Stimulated activated memory B cell treated with anti-CD40 and anti-IgM and Interleukin-4, amounts not matched to agents 10 μg/mL and 1 μg/mL and 100 μg/mL, for 72 hours (primary cell): ENCODE measurements around the gene TOR2A.
A peak's percentile ranks its signal among the peaks of the same experiment; 100 is the strongest.

Experiments used
- ATAC-seq: fragments of 150-1000 bp; cut with Tn5 transposase; 2 replicates; pipeline ENCODE4 v1.10.0; 2021
- H3K27ac Mint-ChIP-seq: one replicate; pipeline ENCODE4 v1.8.0; 2022; ENCODE audit warnings: mild to moderate bottlenecking, mixed read lengths
- H3K27me3 Mint-ChIP-seq: one replicate; pipeline ENCODE4 v1.8.0; 2022; ENCODE audit warnings: mixed read lengths
- H3K36me3 Mint-ChIP-seq: one replicate; pipeline ENCODE4 v1.8.0; 2022; ENCODE audit warnings: mixed read lengths
- H3K4me1 Mint-ChIP-seq: one replicate; pipeline ENCODE4 v1.8.0; 2022; ENCODE audit warnings: mixed read lengths
- H3K4me3 Mint-ChIP-seq: one replicate; pipeline ENCODE4 v1.8.0; 2022; ENCODE audit warnings: mild to moderate bottlenecking, moderate library complexity, mixed read lengths
- H3K9me3 Mint-ChIP-seq: one replicate; pipeline ENCODE4 v1.8.0; 2022; ENCODE audit warnings: mixed read lengths

The TOR2A gene

GRCh38 chr9:127721391-127721821 is 13.7 kb downstream of the TOR2A start:
- Mint-ChIP-seq H3K4me1 (peaks cover under 1% of the 10 kb centered on the region), H3K36me3 (no peaks in the 10 kb centered on the region), H3K4me3 (no peak overlapping the region), H3K9me3 (no peaks in the 10 kb centered on the region), H3K27me3 (peaks cover 9% of the 10 kb centered on the region), H3K27ac (no peak overlapping the region)
- no peak for ATAC-seq

- Mint-ChIP-seq H3K4me3 (no peak overlapping the region), H3K27ac (no peak overlapping the region), H3K36me3 (no peaks in the 10 kb centered on the region), H3K27me3 (peaks cover 9% of the 10 kb centered on the region), H3K9me3 (no peaks in the 10 kb centered on the region), H3K4me1 (peaks cover 6% of the 10 kb centered on the region)
- ATAC-seq, result no peak
These were observed 14.2 kb downstream of the TOR2A start for GRCh38 chr9:127720865-127721227.

GRCh38 chr9:127720031-127720864 is 14.8 kb downstream of the TOR2A start:
- Mint-ChIP-seq H3K27ac (no peak overlapping the region), H3K4me3 (no peak overlapping the region), H3K4me1 (peaks cover 12% of the 10 kb centered on the region), H3K9me3 (no peaks in the 10 kb centered on the region), H3K36me3 (no peaks in the 10 kb centered on the region), H3K27me3 (peaks cover 9% of the 10 kb centered on the region)
- no peak for ATAC-seq

GRCh38 chr9:127717766-127718165 is 17.3 kb downstream of the TOR2A start:
- Mint-ChIP-seq H3K36me3 (no peaks in the 10 kb centered on the region), H3K27me3 (no peaks in the 10 kb centered on the region), H3K27ac (no peak overlapping the region), H3K4me1 (peaks cover 19% of the 10 kb centered on the region), H3K4me3 (no peak overlapping the region), H3K9me3 (no peaks in the 10 kb centered on the region)
- ATAC-seq, result no peak

- no peak for ATAC-seq
- Mint-ChIP-seq H3K36me3 (peaks cover 1% of the 10 kb centered on the region), H3K27me3 (no peaks in the 10 kb centered on the region), H3K4me1 (peaks cover 24% of the 10 kb centered on the region), H3K9me3 (no peaks in the 10 kb centered on the region), H3K27ac (peak overlapping the region; percentile 82), H3K4me3 (peak overlapping the region; percentile 91)
These were observed 18.7 kb downstream of the TOR2A start for GRCh38 chr9:127716412-127716811.

GRCh38 chr9:127715470-127716337 is 19.4 kb downstream of the TOR2A start, which contains the start of the genes PTRH1 and TTC16:
Gene PTRH1, minus strand, starts transcription at chr9:127715663. Its CDS starts 24 bp downstream, at chr9:127715639.
Gene TTC16, plus strand, starts transcription at chr9:127716079. Its CDS starts 67 bp downstream, at chr9:127716146.
- H3K36me3 Mint-ChIP-seq, result peaks cover 5% of the 10 kb centered on the region

GRCh38 chr9:127714951-127715469 is 20.1 kb downstream of the TOR2A start:
- peak overlapping the region; percentile 91 for H3K4me3 Mint-ChIP-seq
- ATAC-seq, result peak; percentile 1

More at GRCh38 chr9:127715470-127716337, 19.4 kb downstream of the TOR2A start, which contains the start of the genes PTRH1 and TTC16:
- H3K27me3 Mint-ChIP-seq, result no peaks in the 10 kb centered on the region
- peak; percentile 98 for ATAC-seq
- H3K4me3 Mint-ChIP-seq, result peak within 1 kb of the TSS; percentile 91
- H3K27ac Mint-ChIP-seq, result peak within 1 kb of the TSS; percentile 82
- no peaks in the 10 kb centered on the region for H3K9me3 Mint-ChIP-seq
- H3K4me1 Mint-ChIP-seq, result peaks cover 31% of the 10 kb centered on the region

GRCh38 chr9:127714020-127714750 is 20.9 kb downstream of the TOR2A start:
- no peak for ATAC-seq
- H3K27me3 Mint-ChIP-seq, result no peaks in the 10 kb centered on the region
- H3K36me3 Mint-ChIP-seq, result peaks cover 5% of the 10 kb centered on the region
- no peaks in the 10 kb centered on the region for H3K9me3 Mint-ChIP-seq
- peak overlapping the region; percentile 91 for H3K4me3 Mint-ChIP-seq
- peak overlapping the region; percentile 82 for H3K27ac Mint-ChIP-seq
- peaks cover 38% of the 10 kb centered on the region for H3K4me1 Mint-ChIP-seq

More at GRCh38 chr9:127714951-127715469, 20.1 kb downstream of the TOR2A start:
- H3K27me3 Mint-ChIP-seq, result no peaks in the 10 kb centered on the region
- peaks cover 5% of the 10 kb centered on the region for H3K36me3 Mint-ChIP-seq
- H3K27ac Mint-ChIP-seq, result peak overlapping the region; percentile 82
- peaks cover 38% of the 10 kb centered on the region for H3K4me1 Mint-ChIP-seq
- no peaks in the 10 kb centered on the region for H3K9me3 Mint-ChIP-seq

- H3K36me3 Mint-ChIP-seq, result peaks cover 11% of the 10 kb centered on the region
- ATAC-seq, result no peak
- no peak overlapping the region for H3K27ac Mint-ChIP-seq
- H3K4me3 Mint-ChIP-seq, result no peak overlapping the region
- no peaks in the 10 kb centered on the region for H3K27me3 Mint-ChIP-seq
- no peaks in the 10 kb centered on the region for H3K9me3 Mint-ChIP-seq
- H3K4me1 Mint-ChIP-seq, result peaks cover 39% of the 10 kb centered on the region
These were observed 22.2 kb downstream of the TOR2A start for GRCh38 chr9:127712867-127713266.

- no peaks in the 10 kb centered on the region for H3K9me3 Mint-ChIP-seq
- peaks cover 44% of the 10 kb centered on the region for H3K4me1 Mint-ChIP-seq
- no peak overlapping the region for H3K4me3 Mint-ChIP-seq
- H3K36me3 Mint-ChIP-seq, result peaks cover 11% of the 10 kb centered on the region
- ATAC-seq, result no peak
- no peaks in the 10 kb centered on the region for H3K27me3 Mint-ChIP-seq
- no peak overlapping the region for H3K27ac Mint-ChIP-seq
These were observed 22.7 kb downstream of the TOR2A start for GRCh38 chr9:127712371-127712770.

GRCh38 chr9:127711831-127712274 is 23.2 kb downstream of the TOR2A start:
- Mint-ChIP-seq H3K36me3 (peaks cover 11% of the 10 kb centered on the region), H3K4me3 (no peak overlapping the region), H3K27me3 (no peaks in the 10 kb centered on the region), H3K9me3 (no peaks in the 10 kb centered on the region), H3K4me1 (peaks cover 47% of the 10 kb centered on the region), H3K27ac (no peak overlapping the region)
- no peak for ATAC-seq

- ATAC-seq, result no peak
- Mint-ChIP-seq H3K27me3 (no peaks in the 10 kb centered on the region), H3K4me1 (peaks cover 45% of the 10 kb centered on the region), H3K9me3 (no peaks in the 10 kb centered on the region), H3K36me3 (peaks cover 11% of the 10 kb centered on the region), H3K27ac (no peak overlapping the region), H3K4me3 (no peak overlapping the region)
These were observed 23.8 kb downstream of the TOR2A start for GRCh38 chr9:127711226-127711701.

GRCh38 chr9:127710204-127710783 is 24.8 kb downstream of the TOR2A start:
- ATAC-seq, result no peak
- Mint-ChIP-seq H3K27ac (no peak overlapping the region), H3K36me3 (peaks cover 11% of the 10 kb centered on the region), H3K4me1 (peaks cover 35% of the 10 kb centered on the region), H3K4me3 (no peak overlapping the region), H3K27me3 (no peaks in the 10 kb centered on the region), H3K9me3 (no peaks in the 10 kb centered on the region)

- ATAC-seq, result no peak
- Mint-ChIP-seq H3K36me3 (peaks cover 11% of the 10 kb centered on the region), H3K4me3 (no peak overlapping the region), H3K9me3 (no peaks in the 10 kb centered on the region), H3K27me3 (no peaks in the 10 kb centered on the region), H3K27ac (no peak overlapping the region), H3K4me1 (peaks cover 27% of the 10 kb centered on the region)
These were observed 26.0 kb downstream of the TOR2A start for GRCh38 chr9:127708952-127709587.
